Spleen (tissue), 11 donors: ENCODE results near the gene RBM42. TPM values are rescaled to one million over a fixed set of nuclear protein-coding genes. Genes with fewer than 3 reads are reported as not detected.
"Not testable (repeated sequence)": the region's sequence is repeated elsewhere in the genome, so short reads cannot be mapped to it uniquely, and the experiment has no call there.

ENCODE experiments used
- DNase-seq: peaks from one replicate; pipeline ENCODE4 v3.0.0-alpha.2; 2020
- H3K27ac ChIP-seq, 8 donors: fragments of 200-600 bp; sonication (generic) in 7 of 8; 1 replicate in 4 of 8; 2 replicates in 4 of 8; pipeline versions ENCODE4 v1.5.0 to v1.8.0; 2016 to 2021; ENCODE audit warnings: inconsistent platforms in 4 of 8, mild to moderate bottlenecking in 4 of 8, moderate library complexity in 1 of 8
- H3K27me3 ChIP-seq, 7 donors: fragments of 200-600 bp; sonication (generic) in 6 of 7; replicated peaks in 1 of 7; 1 replicate in 4 of 7; 2 replicates in 3 of 7; pipeline versions ENCODE4 v1.5.0 to v1.8.0; 2016 to 2021; ENCODE audit warnings: inconsistent platforms in 3 of 7, mild to moderate bottlenecking in 1 of 7
- H3K36me3 ChIP-seq, 6 donors: fragments of 200-600 bp; sonication (generic) in 5 of 6; 1 replicate in 4 of 6; 2 replicates in 2 of 6; pipeline versions ENCODE4 v1.5.0 to v1.8.0; 2016 to 2021; ENCODE audit warnings: inconsistent platforms in 2 of 6
- H3K4me1 ChIP-seq, 6 donors: fragments of 200-600 bp; sonication (generic) in 5 of 6; 1 replicate in 3 of 6; 2 replicates in 3 of 6; pipeline versions ENCODE4 v1.5.0 to v1.8.0; 2016 to 2021; ENCODE audit warnings: inconsistent platforms in 3 of 6
- H3K4me3 ChIP-seq, 8 donors: fragments of 200-600 bp; sonication (generic) in 7 of 8; 1 replicate in 4 of 8; 2 replicates in 4 of 8; pipeline versions ENCODE4 v1.5.0 to v1.8.0; 2016 to 2021; ENCODE audit warnings: inconsistent platforms in 4 of 8, mild to moderate bottlenecking in 4 of 8, moderate library complexity in 2 of 8
- H3K9me3 ChIP-seq, 8 donors: fragments of 200-600 bp; sonication (generic) in 7 of 8; 1 replicate in 4 of 8; 2 replicates in 4 of 8; pipeline versions ENCODE4 v1.5.0 to v1.8.0; 2016 to 2021; ENCODE audit warnings: inconsistent platforms in 4 of 8
- POLR2A ChIP-seq, 3 donors: fragments of 450-650 bp; IDR thresholded peaks; one replicate each; pipeline ENCODE4 v1.5.1; 2017; ENCODE audit warnings: antibody characterized with exemption in 3 of 3, mild to moderate bottlenecking in 1 of 3
- POLR2AphosphoS5 ChIP-seq, 3 donors: sonication (generic); formaldehyde crosslinking; IDR thresholded peaks; one replicate each; pipeline ENCODE4 v1.5.1; 2017; ENCODE audit warnings: antibody characterized with exemption in 3 of 3
- WGBS, 5 donors: extraction: QIAGEN DNeasy Blood & Tissue Kit in 3 of 5; methylation state at CpG; one replicate each; pipeline versions ENCODE4 v1.1.5 to v1.1.7; 2013 to 2018; 5-methylcytosine and 5-hydroxymethylcytosine counted together
- intact Hi-C: fragments of 100-400 bp; cut with DNase I; formaldehyde crosslinking; loops from one replicate; pipeline ENCODE4 v1.15.0; 2023; ENCODE audit warnings: low total_unique reads
- polyA plus RNA-seq, 3 donors: library from polyadenylated mRNA; stranded (reverse); fragments of 200-250 nt; gene quantifications; one replicate each; pipeline ENCODE4 v1.2.1, GENCODE V29; 2013
- total RNA-seq, 7 donors: library from RNA; depleted of rRNA in 3 of 7; stranded (reverse); fragments of >200 nt in 3 of 7; fragmentation: NEBNext Ultra II Directional in 4 of 7; extraction: Animal tissue kit (Norgen Biotek cat#: 25700) in 4 of 7; gene quantifications; one replicate each; pipeline versions ENCODE4 v1.1.0 to v1.2.1, GENCODE V29; 2016 to 2021
- TF ChIP-seq, protein P1 (sequence below), 11 experiments: fragments of 200-600 bp in 7 of 11; fragments of 450-650 bp in 4 of 11; sonication (generic) in 4 of 11; IDR thresholded peaks in 8 of 11; conservative IDR thresholded peaks in 3 of 11; 1 replicate in 7 of 11; 2 replicates in 4 of 11; pipeline versions ENCODE4 v1.4.0 to v1.8.0; 2016 to 2021; ENCODE audit warnings: antibody characterized with exemption in 11 of 11, inconsistent platforms in 4 of 11, mild to moderate bottlenecking in 1 of 11
- donor health status: healthy with polysubstance abuse.
- donor health status: DM: no; HTN: no; CAD: no; lungs with moderate emphysema.
- donor health status: DM: no; HTN: no; CAD: no.
- donor health status: Bipolar disorder and iron deficiency.
- donor health status: healthy.
- donor health status: DM: no; HTN: no; CAD: no.
- donor health status: DM: yes; HTN: yes; CAD: no.

Gene RBM42
- total and polyA plus RNA-seq, 10 donors = 48.2 to 71.9 (median 59.4) TPM

DNA sequence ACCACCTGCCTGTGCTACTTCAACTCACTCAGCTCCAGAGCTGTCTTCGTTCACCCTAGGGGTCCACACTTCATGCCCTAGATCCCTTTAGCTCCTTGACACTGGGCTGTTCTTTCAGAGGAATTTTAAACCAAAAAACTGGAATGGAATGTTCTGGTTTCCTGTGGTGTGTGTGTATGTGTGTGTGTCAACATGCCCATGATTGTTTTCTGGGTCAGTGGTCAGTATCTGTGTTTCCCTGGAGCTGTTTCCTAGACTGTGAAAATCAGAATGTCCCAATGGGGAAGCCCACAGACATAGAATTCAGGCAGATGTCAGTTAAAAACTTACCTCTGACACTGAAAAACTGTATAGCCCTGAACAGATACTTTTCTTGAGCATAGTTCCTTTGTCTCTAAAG lies 41.5 kb upstream of the RBM42 start:
- intact Hi-C loops = no loop called here
- no peaks in the 10 kb centered on the region for H3K36me3 ChIP-seq
- TF ChIP-seq, protein P1, sequence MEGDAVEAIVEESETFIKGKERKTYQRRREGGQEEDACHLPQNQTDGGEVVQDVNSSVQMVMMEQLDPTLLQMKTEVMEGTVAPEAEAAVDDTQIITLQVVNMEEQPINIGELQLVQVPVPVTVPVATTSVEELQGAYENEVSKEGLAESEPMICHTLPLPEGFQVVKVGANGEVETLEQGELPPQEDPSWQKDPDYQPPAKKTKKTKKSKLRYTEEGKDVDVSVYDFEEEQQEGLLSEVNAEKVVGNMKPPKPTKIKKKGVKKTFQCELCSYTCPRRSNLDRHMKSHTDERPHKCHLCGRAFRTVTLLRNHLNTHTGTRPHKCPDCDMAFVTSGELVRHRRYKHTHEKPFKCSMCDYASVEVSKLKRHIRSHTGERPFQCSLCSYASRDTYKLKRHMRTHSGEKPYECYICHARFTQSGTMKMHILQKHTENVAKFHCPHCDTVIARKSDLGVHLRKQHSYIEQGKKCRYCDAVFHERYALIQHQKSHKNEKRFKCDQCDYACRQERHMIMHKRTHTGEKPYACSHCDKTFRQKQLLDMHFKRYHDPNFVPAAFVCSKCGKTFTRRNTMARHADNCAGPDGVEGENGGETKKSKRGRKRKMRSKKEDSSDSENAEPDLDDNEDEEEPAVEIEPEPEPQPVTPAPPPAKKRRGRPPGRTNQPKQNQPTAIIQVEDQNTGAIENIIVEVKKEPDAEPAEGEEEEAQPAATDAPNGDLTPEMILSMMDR (IDR thresholded peaks at IDR 0.05 in 8 of 11, conservative IDR thresholded peaks at IDR 0.05 in 3 of 11) = no peak
- TF ChIP-seq POLR2A (IDR thresholded peaks at IDR 0.05) (no peak), POLR2AphosphoS5 (IDR thresholded peaks at IDR 0.05) (no peak)
- peaks cover 0 to 3% (median 0%) of the 10 kb centered on the region in 6 donors for H3K4me1 ChIP-seq
- no peak overlapping the region for H3K4me3 ChIP-seq
- H3K27me3 ChIP-seq = peaks cover 0 to 54% (median 7%) of the 10 kb centered on the region in 7 donors
- peaks cover 0 to 3% (median 0%) of the 10 kb centered on the region in 8 donors for H3K9me3 ChIP-seq
- whole genome bisulfite sequencing, 5 donors = 11 to 70% (median 50%) methylated on average over 1 of the region's 1 CpG
- DNase-seq = no peak
- no peak overlapping the region for H3K27ac ChIP-seq

DNA sequence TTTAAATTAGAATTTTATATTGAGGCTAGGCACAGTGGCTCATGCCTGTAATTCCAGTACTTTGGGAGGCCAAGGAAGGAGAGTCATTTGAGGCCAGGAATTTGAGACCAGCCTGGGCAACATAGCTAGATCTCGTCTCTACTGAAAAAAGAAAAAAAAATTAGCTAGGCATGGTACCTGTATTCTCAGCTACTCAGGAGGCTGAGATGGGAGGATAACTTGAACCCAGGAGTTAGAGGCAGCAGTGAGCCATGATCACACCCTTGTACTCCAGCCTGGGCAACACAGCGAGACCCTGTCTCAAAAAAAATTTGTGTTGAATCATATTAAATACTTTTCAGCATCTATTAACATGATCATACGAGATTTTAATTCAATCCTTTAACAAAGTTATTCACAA lies 38.0 kb upstream of the RBM42 start:
- 75 to 90% (median 84%) methylated on average over 3 of the region's 3 CpGs for WGBS, 5 donors

DNA sequence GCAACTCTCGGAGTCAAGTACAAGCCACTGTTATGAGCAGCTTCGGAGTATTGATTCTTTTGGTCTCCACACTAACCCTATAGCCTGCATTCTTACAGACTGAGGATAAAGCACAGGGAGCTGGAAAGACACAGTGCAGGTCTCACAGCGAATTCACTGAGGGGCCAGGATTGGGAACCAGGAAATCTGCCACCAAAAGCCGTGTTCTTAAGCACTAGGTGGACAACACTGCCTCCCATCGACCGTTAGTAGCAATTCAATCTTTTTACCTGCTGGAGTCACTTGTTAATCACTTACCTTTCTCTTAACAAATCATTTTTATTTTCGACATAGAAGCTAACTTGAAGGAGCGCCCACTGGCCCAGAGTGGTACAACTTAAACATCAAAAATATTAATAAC lies 36.6 kb upstream of the RBM42 start:
- 25 to 32% (median 28%) methylated on average over 8 of the region's 8 CpGs for WGBS, 5 donors
- TF ChIP-seq, protein P1 (IDR thresholded peaks at IDR 0.05 in 8 of 11, conservative IDR thresholded peaks at IDR 0.05 in 3 of 11) = peak in 8 of 11 experiments; percentile 25 to 51 (median 40)
- no peak for TF ChIP-seq POLR2AphosphoS5 (IDR thresholded peaks at IDR 0.05)
- no peak for TF ChIP-seq POLR2A (IDR thresholded peaks at IDR 0.05)
- intact Hi-C loops = no loop called here
- H3K9me3 ChIP-seq = no peaks in the 10 kb centered on the region
- H3K4me3 ChIP-seq = no peak overlapping the region
- no peak overlapping the region for H3K27ac ChIP-seq
- H3K4me1 ChIP-seq = peaks cover 0 to 4% (median 0%) of the 10 kb centered on the region in 6 donors
- peaks cover 0 to 32% (median 0%) of the 10 kb centered on the region in 7 donors for H3K27me3 ChIP-seq
- DNase-seq = no peak
- H3K36me3 ChIP-seq = no peaks in the 10 kb centered on the region

More for the DNA sequence above, 38.0 kb upstream of the RBM42 start:
- Histone ChIP-seq H3K27me3 (peaks cover 0 to 43% (median 4%) of the 10 kb centered on the region in 7 donors), H3K36me3 (no peaks in the 10 kb centered on the region), H3K4me1 (peaks cover 0 to 4% (median 0%) of the 10 kb centered on the region in 6 donors), H3K4me3 (no peak overlapping the region), H3K9me3 (peaks cover 0 to 2% (median 0%) of the 10 kb centered on the region in 8 donors), H3K27ac (no peak overlapping the region)
- intact Hi-C loops = no loop called here
- DNase-seq = no peak
- TF ChIP-seq POLR2A (IDR thresholded peaks at IDR 0.05) (no peak), POLR2AphosphoS5 (IDR thresholded peaks at IDR 0.05) (no peak)

DNA sequence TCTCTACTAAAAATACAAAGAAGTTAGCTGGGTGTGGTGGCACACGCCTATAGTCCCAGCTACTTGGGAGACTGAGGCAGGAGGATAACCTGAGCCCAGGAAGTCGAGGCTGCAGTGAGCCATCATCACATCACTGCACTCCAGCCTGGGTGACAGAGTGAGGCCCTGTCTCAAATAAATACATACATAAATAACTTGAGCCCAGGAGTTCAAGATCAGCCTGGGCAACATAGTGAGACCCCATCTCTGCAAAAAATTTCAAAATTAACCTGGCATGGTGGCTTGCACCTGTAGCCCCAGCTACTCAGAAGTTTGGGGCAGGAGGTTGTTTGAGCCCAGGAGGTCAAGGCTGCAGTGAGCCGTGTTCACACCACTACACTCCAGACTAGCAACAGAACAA lies 33.8 kb upstream of the RBM42 start:
- H3K4me1 ChIP-seq, DNase-seq, H3K36me3 ChIP-seq, intact Hi-C loops, H3K27ac ChIP-seq, H3K4me3 ChIP-seq, H3K9me3 ChIP-seq: not testable (repeated sequence)
- 70 to 87% (median 77%) methylated on average over 3 of the region's 3 CpGs for WGBS, 5 donors
- peaks cover 0 to 35% (median 0%) of the 10 kb centered on the region in 7 donors for H3K27me3 ChIP-seq

DNA sequence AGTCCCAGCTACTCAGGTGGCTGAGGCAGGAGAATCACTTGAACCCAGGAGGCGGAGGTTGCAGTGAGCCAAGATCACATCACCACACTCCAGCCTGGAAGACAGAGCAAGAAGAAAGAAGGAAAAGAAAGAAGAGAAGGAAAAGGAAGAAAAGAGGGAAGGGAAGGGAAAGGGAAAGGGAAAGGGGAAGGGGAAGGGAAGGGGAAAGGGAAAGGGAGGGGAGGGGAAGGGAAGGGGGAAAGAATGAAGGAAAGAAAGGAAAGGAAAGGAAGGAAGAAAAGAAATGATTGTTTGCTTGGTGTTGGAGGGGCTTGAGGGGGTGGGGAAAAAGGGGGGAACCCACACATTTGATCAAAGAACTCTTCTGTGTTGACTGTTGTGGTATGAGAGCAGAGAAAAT lies 32.9 kb upstream of the RBM42 start:
- peaks cover 0 to 4% (median 0%) of the 10 kb centered on the region in 6 donors for H3K4me1 ChIP-seq
- no peaks in the 10 kb centered on the region for H3K9me3 ChIP-seq
- 92 to 100% (median 95%) methylated on average over 1 of the region's 1 CpG for WGBS, 5 donors
- TF ChIP-seq POLR2AphosphoS5 (IDR thresholded peaks at IDR 0.05) = no peak
- TF ChIP-seq, protein P1 (IDR thresholded peaks at IDR 0.05 in 8 of 11, conservative IDR thresholded peaks at IDR 0.05 in 3 of 11) = no peak
- TF ChIP-seq POLR2A (IDR thresholded peaks at IDR 0.05) = no peak
- peaks cover 0 to 35% (median 0%) of the 10 kb centered on the region in 7 donors for H3K27me3 ChIP-seq
- no peak overlapping the region for H3K27ac ChIP-seq
- no peak overlapping the region for H3K4me3 ChIP-seq
- no peaks in the 10 kb centered on the region for H3K36me3 ChIP-seq
- intact Hi-C loops = no loop called here
- DNase-seq = no peak
